Body of pancreas (tissue), 4 donors: ENCODE results near the gene WDR64. TPM values are rescaled to one million over a fixed set of nuclear protein-coding genes. Genes with fewer than 3 reads are reported as not detected.

Source experiments
- ATAC-seq: fragments of 150-250 bp; one replicate; pipeline ENCODE4 v1.9.1; 2016
- DNase-seq, 4 donors: peaks; one replicate each; pipeline ENCODE4 v3.0.0-alpha.2; 2019
- H3K27ac ChIP-seq, 4 donors: fragments of 200-600 bp; sonication (generic); 1 replicate in 3 of 4; 2 replicates in 1 of 4; pipeline versions ENCODE4 v1.5.1 to v1.6.1; 2016 to 2019; ENCODE audit warnings: mild to moderate bottlenecking in 1 of 4, mixed read lengths in 1 of 4, moderate library complexity in 1 of 4
- H3K27me3 ChIP-seq, 2 donors: fragments of 200-600 bp; sonication (generic); one replicate each; pipeline ENCODE4 v1.6.0; 2016; ENCODE audit warnings: mild to moderate bottlenecking in 1 of 2
- H3K36me3 ChIP-seq, 2 donors: fragments of 200-600 bp; sonication (generic); replicated peaks in 1 of 2; 2 replicates each; pipeline ENCODE4 v1.5.1; 2016; ENCODE audit warnings: low read depth in 2 of 2; ENCODE audit not compliant: insufficient read depth in 1 of 2
- H3K4me1 ChIP-seq: fragments of 200-600 bp; sonication (generic); one replicate; pipeline ENCODE4 v1.6.0; 2016
- H3K4me3 ChIP-seq, 2 donors: fragments of 200-600 bp; sonication (generic); 1 replicate in 1 of 2; 2 replicates in 1 of 2; pipeline ENCODE4 v1.5.1; 2016 to 2019
- H3K9me3 ChIP-seq, 3 donors: fragments of 200-600 bp; sonication (generic); 1 replicate in 2 of 3; 2 replicates in 1 of 3; pipeline ENCODE4 v1.5.1; 2016
- CTCF ChIP-seq, 7 experiments: fragments of 450-650 bp in 4 of 7; fragments of 200-600 bp in 3 of 7; sonication (generic) in 3 of 7; IDR thresholded peaks; one replicate each; pipeline ENCODE4 v1.5.1; 2016 to 2019; ENCODE audit warnings: antibody characterized with exemption in 7 of 7
- POLR2A ChIP-seq, 3 donors: fragments of 450-650 bp; IDR thresholded peaks; one replicate each; pipeline ENCODE4 v1.6.1; 2016; ENCODE audit warnings: antibody characterized with exemption in 3 of 3, mild to moderate bottlenecking in 2 of 3
- WGBS, 2 donors: methylation state at CpG; one replicate each; pipeline ENCODE4 v1.1.5; 2017; 5-methylcytosine and 5-hydroxymethylcytosine counted together
- intact Hi-C: fragments of 100-400 bp; cut with DNase I; formaldehyde crosslinking; loops from one replicate; pipeline ENCODE4 v1.15.1; 2023
- total RNA-seq, 2 donors: library from RNA; depleted of rRNA; stranded (reverse); fragments of >200 nt; gene quantifications; one replicate each; pipeline ENCODE4 v1.1.0, GENCODE V29; 2016

WDR64 gene
- total RNA-seq, 2 donors from 2014 or later: not detected

- TF ChIP-seq POLR2A (IDR thresholded peaks at IDR 0.05) (no peak), CTCF (IDR thresholded peaks at IDR 0.05) (no peak)
- Histone ChIP-seq H3K36me3 (no peaks in the 10 kb centered on the region), H3K4me3 (no peak overlapping the region), H3K27me3 (no peaks in the 10 kb centered on the region), H3K27ac (no peak overlapping the region), H3K4me1 (no peaks in the 10 kb centered on the region), H3K9me3 (no peaks in the 10 kb centered on the region)
- DNase-seq: no peak
- WGBS, 2 donors: 68 to 79% methylated on average over 5 of the region's 5 CpGs
- ATAC-seq: no peak
- intact Hi-C loops: no loop called here
These were observed 8.4 kb downstream of the WDR64 start for GRCh38 chr1:241660424-241660972.

- no peak for ATAC-seq
- intact Hi-C loops: no loop called here
- Histone ChIP-seq H3K36me3 (no peaks in the 10 kb centered on the region), H3K27ac (no peak overlapping the region), H3K4me1 (no peaks in the 10 kb centered on the region), H3K4me3 (no peak overlapping the region), H3K27me3 (no peaks in the 10 kb centered on the region), H3K9me3 (no peaks in the 10 kb centered on the region)
- DNase-seq: no peak
- TF ChIP-seq CTCF (IDR thresholded peaks at IDR 0.05): no peak
- TF ChIP-seq POLR2A (IDR thresholded peaks at IDR 0.05): no peak
- WGBS, 2 donors: 82% methylated on average over 3 of the region's 3 CpGs
These were observed 14.3 kb downstream of the WDR64 start for GRCh38 chr1:241666419-241666818.

GRCh38 chr1:241672301-241672700, 20.2 kb downstream of the WDR64 start:
- Histone ChIP-seq H3K36me3 (no peaks in the 10 kb centered on the region), H3K27ac (no peak overlapping the region), H3K9me3 (no peaks in the 10 kb centered on the region), H3K27me3 (no peaks in the 10 kb centered on the region), H3K4me1 (no peaks in the 10 kb centered on the region), H3K4me3 (no peak overlapping the region)
- 36 to 50% methylated on average over 1 of the region's 1 CpG for WGBS, 2 donors
- DNase-seq (no peak), ATAC-seq (no peak)
- intact Hi-C loops: no loop called here
- no peak for TF ChIP-seq CTCF (IDR thresholded peaks at IDR 0.05)
- no peak for TF ChIP-seq POLR2A (IDR thresholded peaks at IDR 0.05)

GRCh38 chr1:241674805-241675384, 22.8 kb downstream of the WDR64 start:
- no peak for TF ChIP-seq CTCF (IDR thresholded peaks at IDR 0.05)
- no peak for ATAC-seq
- Histone ChIP-seq H3K27me3 (no peaks in the 10 kb centered on the region), H3K4me3 (no peak overlapping the region), H3K4me1 (no peaks in the 10 kb centered on the region), H3K27ac (no peak overlapping the region), H3K9me3 (no peaks in the 10 kb centered on the region), H3K36me3 (no peaks in the 10 kb centered on the region)
- intact Hi-C loops: no loop called here
- no peak for DNase-seq
- 88 to 96% methylated on average over 1 of the region's 1 CpG for WGBS, 2 donors

- no peak overlapping the region for H3K27ac ChIP-seq
- TF ChIP-seq POLR2A (IDR thresholded peaks at IDR 0.05) (no peak), CTCF (IDR thresholded peaks at IDR 0.05) (no peak)
- ATAC-seq (no peak), DNase-seq (no peak)
- intact Hi-C loops: no loop called here
- no peaks in the 10 kb centered on the region for H3K36me3 ChIP-seq
- 65 to 79% methylated on average over 4 of the region's 4 CpGs for WGBS, 2 donors
- no peaks in the 10 kb centered on the region for H3K9me3 ChIP-seq
- H3K27me3 ChIP-seq: no peaks in the 10 kb centered on the region
- no peaks in the 10 kb centered on the region for H3K4me1 ChIP-seq
- no peak overlapping the region for H3K4me3 ChIP-seq
These were observed 23.9 kb downstream of the WDR64 start for GRCh38 chr1:241675983-241676382.
